Hematopoietic multipotent progenitor cell treated with erythropoietin and hydrocortisone succinate and interleukin-3 and kit ligand, for 4 days (in vitro differentiated cells): Measurements from ENCODE around the gene DNTT.

Experiments
- DNase-seq: peaks from one replicate; pipeline ENCODE4 v3.0.0-alpha.2; 2015

Gene DNTT

DNA sequence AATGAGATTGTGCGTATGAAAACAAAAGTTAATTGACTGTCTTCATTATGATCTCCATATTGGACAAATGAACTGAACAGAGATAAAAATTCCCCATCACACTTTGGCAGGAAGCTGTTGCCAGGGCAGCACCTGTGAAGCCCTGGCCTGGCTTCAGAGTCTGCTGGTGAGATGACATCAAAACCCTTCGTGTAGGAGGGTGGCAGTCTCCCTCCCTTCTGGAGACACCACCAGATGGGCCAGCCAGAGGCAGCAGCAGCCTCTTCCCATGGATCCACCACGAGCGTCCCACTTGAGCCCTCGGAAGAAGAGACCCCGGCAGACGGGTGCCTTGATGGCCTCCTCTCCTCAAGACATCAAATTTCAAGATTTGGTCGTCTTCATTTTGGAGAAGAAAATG is at the start of gene DNTT:
TSS of gene DNTT (plus strand) at position 205 of the 400 bp plus-strand sequence. CDS start at position 269, 64 bp downstream.
- DNase-seq: no peak

DNA sequence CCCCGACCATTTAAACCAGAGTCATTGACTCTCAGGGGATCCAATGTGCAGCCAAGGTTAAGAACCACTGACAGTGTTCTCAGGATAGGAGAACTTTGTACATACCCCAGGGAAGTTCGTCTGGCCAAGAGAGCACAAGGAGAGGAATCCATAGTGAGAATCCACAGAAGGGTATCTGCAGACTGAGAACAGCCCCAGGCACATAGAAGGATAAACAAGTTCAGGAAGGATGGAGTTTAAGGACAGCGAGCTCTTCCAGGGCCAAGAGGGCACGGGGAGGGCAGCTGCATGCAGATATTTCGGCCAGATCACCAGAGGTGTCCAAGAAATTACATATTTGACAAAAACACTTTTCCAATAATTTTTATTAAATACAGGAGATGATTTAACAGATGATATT is 49.3 kb upstream of the DNTT start:
- no peak for DNase-seq

DNA sequence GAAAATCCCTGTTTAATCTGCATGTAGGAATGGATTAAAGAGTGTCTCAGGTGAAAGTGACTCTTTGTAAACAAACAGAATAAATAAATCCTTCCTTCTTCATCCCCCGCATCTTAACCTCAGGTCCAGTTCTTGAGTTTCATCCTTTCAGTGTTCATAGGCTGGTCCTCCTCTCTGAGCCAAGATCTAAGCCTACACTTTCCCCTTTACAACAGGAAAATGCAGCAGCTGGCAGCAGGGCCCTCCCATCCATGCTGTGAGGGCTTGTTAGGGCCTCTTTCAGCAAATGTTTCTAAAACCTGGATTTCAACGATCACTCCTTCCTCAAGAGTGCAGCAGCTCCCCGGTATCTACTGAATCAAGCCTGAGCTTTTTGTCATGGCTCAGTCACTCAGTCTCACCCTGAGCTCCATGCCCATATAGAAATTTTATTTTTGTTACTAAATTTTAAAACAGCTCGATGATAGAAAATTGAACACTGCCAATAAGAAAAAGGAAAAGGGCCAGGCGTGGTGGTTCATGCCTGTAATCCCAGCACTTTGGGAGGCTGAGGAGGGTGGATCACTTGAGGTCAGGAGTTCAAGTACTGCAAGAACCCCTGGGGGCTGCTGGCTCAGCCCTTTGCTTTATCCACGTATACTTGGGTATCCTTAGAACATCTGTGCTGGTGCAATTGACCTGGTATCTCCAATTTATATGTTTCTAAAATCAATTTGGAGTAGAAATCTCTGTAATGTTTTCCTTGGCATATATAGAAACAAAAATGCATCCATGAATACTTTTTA is 48.5 kb upstream of the DNTT start:
- DNase-seq: no peak

DNA sequence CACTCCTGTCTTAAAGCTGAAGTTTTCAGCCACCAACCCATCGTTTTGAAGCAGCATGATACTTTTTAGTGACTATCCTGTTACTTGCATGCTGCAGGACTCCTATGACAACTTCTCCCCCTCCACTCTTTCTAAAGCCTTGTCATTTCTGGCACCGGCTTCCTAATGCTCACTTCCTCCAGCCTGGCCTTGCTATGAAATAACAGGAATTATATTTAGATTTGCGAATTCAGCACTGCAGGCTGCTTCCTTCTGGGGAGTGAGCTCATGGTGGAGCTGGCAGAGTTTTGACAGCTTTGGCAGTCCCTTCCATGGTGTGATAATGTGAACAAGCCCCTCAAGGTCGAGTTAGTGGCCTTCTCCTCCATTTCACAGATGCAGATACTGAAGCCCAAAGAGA is 46.3 kb upstream of the DNTT start:
- peak; percentile 18 for DNase-seq

DNA sequence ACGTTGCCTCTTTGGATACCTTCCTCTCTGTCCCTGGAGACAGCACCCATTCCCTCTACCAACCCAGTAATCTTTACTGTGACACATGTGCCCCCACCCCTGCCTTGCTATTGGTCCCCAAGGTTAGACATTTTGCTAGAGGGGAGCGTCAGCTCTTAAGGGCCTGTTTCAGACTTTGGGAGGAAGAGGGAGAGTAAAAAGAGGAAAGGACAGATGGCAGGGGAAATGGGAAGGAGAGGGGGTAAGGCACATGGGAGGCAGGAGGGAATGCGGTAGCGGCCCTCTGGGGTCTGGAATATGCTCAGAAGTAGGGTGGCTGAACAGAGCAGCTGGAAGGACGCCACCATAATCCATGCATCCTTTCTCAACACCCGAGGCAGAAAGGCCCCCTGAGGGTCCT is 45.1 kb upstream of the DNTT start:
- DNase-seq: no peak

DNA sequence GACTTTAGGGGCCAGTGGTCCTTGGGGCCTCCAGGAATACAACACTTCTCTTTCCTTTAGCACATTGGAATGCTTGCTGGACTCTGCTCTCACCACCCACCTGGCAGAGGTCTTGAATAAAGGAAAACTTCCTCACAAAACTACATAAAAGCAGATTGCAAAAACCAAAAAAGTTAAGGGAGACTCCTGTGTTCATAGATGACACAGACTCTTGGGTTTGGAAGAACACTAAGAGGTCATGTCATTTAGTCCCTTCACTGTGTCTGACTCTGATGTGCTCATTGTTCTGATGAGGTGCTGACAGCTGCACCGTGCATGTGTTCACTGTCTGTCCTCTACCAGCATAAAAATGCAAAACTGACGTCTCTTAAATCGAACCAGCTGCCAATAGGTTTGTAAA is 44.2 kb upstream of the DNTT start:
- no peak for DNase-seq

DNA sequence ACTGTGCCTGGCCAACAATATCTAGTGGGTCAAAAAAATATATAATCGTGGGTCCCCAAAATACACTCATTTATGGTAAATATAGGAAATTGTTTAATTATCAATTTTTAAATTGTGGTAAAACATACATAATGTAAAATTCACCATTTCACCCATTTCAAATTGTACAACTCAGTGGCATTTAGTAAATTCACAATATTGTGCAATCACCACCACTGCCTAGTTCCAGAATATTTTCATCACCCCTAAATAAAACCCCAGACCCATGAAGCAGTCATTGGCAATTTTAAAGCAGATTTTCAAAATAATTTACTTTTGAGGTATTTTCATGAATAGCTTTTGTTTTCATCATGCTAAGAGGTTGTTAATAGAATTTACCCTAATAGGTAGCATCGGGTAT is 43.1 kb upstream of the DNTT start:
- no peak for DNase-seq

DNA sequence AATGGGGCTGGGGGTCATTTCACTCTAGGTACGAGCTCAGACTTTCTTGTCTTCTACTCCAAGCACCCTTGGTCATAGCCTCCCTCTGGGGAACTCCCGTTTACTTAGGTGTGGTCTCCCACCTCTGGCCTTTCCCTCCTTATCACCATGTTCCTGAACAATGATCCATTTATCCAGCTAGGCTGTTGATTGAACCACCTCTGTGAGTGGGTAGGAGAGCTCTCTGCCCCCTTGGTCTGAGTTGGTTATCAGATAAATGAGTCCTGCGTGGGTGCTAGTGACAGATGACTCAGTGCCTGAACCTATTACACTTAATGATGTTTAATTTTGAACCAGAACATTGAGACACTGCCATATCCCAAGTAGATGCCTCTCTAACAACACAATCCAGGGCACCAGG is 42.3 kb upstream of the DNTT start:
- DNase-seq: no peak

DNA sequence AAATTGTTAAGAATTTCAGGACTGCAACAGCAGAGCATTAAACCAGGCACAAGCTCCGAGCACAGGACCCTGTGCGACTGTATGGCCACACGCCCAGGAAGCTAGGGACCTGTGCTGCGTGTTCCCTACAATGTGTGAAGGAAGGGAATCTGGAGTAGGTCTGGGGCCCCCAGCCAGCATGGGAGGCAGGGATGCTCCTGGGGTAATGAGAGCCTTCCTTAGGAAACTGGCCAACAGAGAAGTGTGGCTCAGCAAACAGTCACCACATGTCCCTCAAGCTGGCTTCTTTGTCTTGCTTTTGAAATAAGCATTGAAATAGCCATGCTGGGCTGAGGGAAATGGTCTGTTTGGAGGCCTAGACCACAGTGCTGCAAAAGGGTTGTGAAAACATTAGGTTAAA is 41.1 kb upstream of the DNTT start:
- DNase-seq: no peak

DNA sequence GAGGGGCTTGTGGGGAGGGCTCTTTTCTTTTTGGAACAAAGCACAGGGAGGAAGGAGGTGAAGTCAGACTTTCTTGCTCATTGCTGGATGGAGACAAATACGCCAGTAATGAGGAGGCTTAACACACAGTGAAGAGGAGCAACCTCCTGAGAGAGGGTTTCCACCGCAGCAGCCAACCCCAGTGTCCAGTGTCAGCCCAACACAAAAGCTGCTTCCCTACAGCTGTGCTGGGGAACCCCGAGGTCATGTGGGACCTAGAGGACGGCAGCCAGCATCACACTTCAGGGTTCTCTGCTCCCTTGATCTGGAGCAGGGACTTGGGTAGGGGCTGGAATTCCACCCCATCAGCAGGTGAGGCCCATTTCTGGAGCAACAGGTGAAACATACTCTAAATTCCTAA is 40.6 kb upstream of the DNTT start:
- no peak for DNase-seq

DNA sequence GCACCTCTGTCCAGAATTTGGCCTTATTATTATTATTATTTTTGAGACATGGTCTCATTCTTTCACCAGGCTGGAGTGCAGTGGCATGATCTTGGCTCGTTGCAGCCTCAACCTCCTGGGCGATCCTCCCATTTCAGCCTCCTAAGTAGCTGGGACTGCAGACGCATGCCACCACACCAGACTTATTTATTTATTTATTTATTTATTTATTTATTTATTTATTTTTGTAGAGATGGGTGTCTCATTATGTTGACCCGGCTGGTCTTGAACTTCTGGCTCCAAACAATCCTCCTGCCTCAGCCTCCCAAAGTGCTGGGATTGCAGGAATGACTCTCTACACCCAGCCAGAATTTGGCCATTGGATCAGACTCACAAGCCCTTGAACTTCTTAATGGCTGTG is 39.3 kb upstream of the DNTT start:
- no peak for DNase-seq

DNA sequence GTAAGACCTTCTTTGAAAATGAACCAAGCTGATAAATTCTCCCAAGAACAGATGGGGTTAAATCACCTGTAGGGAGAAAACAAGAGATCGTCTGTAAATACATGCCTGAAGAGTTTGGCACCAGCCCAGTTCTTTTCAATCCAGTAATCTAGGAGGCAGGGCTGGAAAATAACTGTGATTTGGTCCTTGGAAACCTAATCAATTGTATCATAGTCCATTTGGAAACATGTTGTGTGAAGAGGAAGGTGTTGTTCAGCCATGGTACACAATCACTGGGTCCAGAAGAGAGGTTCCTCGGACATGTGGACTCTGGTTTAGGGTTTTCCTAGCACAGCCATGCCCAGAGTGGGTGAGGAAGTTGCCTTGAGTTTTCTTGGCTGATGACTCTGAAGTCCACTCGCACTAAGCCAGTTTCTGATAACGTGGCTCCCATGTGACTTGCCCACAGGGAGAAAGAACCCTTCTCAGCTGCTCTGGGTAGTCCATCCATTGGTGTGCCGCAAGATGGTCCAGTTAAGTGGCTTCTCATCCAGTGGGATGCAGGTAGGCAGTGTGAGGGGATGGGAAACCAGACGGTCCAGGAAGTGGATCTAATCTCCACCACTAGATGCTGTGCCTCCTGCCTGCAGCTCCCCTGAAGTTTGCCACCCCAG is 38.0 kb upstream of the DNTT start:
- no peak for DNase-seq

DNA sequence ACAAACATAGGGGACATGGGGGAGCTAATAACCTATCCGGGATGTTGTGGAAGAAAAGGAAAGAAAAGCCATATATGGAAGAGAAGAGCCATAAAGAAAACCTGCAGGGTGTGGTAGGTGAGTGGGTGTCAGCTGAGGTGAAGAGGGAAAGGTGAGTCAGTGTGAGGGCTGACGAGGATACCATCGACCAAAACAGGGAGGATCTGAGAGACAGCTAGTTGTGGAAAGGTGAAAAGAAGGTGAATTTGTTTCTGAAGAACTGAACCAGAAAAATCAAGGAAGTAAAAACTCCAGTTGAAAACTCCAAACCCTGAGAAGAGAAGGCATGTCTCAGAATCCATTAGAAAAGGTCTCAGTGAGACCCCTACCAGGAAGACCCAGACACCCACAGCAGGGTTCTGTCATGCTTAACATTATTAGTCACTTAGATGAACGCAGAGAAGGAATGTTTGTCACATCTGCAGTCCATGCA is 37.0 kb upstream of the DNTT start:
- no peak for DNase-seq

DNA sequence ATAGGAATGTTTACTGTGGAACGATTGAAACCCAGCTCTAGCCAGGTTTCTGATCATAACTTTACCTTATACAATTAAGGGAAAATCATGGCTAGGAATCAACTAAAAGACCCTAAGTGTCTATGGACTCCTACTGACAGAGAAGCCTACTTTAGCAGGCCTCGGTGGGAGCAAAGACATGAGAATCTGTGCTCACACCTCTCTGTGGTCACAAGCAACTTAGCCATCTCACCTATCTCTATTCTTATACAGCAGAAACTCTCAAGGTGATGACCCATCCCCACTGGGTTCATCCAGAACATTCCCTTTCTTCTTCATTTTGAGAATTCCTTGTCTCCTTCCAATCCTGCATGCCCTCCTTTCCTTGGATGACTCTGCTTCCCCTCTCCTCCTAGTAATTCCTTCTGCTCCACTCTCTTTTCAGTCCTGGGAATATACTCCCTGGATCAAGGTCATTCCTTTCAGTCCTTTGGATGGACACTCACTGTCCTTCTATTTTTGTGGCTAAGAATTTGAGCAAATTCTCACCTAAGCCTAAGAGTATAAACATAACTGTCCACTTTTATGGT is 35.8 kb upstream of the DNTT start:
- no peak for DNase-seq

DNA sequence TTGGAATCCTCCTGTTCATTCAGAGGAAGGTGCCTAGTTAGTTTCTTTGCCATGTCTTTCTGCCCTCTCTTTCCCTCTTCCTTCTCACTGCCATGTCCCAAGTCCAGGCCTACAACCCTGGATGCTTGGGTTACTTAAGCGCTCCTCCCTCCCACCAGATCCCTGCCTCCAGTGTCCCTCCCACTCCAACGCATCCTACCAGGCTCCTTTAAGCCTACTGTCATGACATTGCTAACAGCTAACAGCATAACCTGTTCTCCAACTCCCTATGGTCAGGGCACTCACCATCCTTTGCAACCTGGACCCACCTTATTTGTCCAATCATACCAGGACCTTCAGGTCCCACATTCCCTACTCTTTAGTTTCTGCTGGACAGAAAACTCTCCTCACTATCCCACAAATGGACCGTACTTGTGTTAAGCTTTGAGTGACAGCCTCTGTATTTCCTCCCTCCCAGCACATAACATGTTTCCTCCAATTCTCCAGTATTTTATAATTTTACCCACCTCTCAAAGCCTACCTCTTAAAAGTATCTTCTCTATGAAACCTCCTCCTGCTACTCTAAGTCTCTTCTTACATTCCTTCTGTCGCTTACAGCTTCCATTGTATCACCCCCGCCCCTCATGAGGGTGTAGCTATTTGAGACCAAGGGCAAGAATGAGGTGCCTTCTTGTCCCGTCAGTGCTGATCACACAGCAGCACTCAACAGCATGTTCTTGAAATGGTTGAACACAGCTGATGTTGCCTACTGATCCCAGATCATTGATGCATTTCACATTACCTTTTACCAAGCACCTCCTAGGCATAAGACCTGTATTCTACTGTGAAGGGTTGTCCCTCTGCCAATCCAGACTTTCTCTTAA is 34.6 kb upstream of the DNTT start:
- DNase-seq: no peak

DNA sequence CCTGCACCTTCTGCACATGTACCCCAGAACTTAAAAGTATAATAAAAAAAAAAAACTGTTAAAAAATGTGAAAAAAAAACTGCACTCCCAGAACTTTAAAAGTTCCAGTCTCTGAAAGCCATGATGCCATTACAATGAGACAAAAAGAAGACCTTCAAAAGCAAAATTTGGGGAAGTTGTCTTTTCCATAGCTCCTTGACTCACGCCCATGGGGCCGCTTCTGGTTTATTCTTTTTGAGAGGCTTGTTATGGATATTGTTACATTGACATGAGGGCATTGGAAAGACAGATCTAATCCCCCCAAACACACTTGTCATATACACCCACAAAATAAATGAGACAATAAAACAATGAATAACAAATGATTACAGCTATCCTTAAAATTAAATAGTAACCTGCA is 33.7 kb upstream of the DNTT start:
- DNase-seq: no peak

DNA sequence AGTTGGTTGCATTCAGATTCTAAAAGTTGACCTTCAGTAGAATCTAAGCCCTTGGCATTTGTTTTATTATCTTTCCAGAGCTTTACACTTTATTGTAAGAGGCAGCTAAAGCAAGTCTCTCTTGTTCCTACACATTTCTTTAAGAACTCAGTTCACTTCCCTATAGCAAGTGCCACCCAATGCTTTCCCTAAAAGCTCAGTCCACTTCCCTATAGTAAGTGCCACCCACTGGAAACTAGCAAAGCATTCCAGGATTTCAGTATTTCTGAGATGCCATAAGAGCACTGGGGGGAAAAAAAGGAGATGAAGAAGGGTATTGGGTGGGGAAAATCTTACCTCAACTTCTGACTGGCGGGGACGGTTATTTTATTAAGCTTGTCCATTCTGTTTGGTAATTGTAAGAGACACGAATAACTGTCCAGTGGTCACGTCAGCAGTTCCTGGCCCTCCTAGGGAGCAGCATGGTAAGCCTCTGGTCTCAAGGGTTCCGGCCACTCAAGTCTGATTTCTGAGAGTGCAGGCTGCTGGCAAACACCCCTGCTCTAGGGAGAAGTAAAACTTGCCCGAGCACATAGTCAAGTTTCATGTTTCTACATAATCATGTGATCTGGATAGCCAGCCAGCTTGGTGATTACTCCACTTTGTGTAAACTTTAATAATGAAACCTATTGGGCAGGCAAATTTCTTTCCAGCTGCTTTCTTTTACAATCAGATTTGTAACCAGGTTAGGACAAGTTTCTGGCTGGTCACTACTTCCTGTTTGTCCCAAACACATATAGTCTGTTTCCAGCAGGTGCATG is 33.0 kb upstream of the DNTT start, which contains the start of gene BLNK:
TSS of gene BLNK (minus strand) at position 554 of the 800 bp plus-strand sequence. CDS start at position 383, 171 bp downstream.
- DNase-seq: peak; percentile 16

DNA sequence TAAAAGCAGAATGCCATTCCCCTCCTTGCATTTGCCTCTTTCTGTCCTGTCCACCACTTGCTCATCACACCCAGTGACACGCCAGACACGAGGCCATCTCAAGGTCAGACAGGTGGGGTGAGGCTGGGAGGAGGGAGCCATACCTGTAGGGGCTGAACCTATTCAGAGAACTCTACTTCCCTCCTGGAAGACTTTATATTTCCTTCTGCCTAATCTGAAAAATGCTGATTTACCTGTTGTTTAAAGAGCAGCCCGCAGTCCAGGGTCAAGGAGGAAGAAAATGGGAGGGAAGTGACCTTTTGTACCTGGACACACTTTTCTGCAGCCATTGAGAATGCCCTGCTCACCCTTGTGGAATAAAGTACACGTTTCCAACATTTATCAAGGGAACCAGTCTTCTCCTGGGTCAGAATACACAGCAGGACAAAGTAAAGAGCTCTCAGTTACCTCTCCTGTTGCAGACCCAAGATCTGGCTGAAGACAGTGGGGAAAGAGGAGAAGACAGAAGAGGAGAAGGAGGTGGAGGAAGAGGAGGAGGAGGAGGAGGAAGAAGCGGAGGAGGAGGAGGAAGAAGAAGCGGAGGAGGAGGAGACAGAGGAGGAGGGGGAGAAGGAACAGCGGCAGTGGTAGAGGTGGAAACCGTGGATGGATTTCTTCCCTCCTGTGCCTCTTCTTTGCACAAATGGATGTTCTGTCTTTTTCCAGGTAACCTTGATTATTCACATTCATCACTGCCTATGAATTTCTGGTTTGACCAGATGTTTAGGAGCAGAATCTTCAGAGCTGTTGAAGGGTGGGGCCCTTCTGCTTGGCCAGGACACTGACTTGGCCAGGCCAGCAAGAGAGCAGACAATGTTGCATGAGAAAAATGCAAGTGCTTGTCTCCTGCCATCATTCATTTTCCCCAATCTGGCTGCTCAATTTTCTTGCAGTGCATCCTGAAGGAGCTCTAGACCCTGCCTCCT is 31.6 kb upstream of the DNTT start:
- DNase-seq: no peak

DNA sequence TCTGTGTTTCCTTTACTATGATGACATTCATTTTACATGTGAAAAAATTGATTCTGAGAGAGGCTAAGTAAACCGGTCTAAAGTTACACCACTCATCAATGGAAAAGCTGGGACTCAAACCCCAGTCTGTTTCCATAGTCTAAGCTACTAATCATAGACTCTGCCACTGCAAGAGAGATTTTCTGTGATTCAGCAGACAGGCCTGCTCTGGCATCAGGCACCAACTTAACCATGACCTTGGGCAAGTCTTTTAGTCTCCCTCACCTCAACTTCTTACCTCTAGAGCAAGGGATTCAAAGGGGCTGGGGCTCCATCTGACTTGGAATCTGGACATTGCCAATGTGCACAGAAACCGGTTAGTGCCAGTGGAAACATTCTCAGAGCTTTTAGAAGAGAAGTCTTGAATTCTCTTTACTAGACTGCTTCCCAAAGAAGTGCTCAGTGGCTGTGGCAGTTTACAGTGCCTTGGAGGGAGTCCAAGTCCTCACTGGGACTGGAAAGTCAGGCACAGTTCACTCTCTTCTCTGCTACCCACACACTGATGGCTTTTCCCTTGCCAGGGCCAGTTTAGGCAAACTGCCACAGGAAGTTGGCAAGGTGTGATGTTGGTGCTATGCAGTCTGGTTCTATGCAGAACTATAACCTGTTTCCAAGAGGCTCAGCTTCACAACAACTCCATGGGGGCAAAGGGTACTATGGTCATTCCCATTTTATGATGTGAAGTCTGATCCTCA is 28.4 kb upstream of the DNTT start:
- no peak for DNase-seq

DNA sequence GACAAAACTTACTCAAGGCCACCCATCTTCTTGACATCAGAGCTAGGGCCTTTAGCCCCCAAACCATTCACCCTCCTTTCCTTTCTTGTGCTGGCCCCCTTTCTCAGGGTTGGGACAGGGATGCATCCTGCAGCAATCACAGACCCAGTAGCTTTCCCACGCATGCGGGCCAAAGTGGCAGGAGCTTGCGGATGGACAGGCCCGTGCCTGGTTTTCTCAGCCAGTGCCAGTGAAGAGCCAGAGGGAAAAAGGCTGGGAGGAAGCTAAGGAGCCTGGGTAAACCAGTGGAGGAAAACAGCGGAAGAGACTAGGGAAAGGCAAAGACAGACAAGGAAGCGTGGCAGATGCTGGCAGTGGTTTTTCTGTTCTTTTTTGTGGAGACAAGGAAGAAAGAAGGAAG is 27.8 kb upstream of the DNTT start:
- no peak for DNase-seq
